GM12801 (cell line): ENCODE results near the gene NQO2.

Experiments used
- TF ChIP-seq, protein P1 (sequence below): IDR thresholded peaks from one replicate; pipeline ENCODE4 v1.5.1; 2011; ENCODE audit warnings: control low read depth; ENCODE audit not compliant: insufficient read length; ENCODE audit errors: extremely low read depth

NQO2 gene

DNA sequence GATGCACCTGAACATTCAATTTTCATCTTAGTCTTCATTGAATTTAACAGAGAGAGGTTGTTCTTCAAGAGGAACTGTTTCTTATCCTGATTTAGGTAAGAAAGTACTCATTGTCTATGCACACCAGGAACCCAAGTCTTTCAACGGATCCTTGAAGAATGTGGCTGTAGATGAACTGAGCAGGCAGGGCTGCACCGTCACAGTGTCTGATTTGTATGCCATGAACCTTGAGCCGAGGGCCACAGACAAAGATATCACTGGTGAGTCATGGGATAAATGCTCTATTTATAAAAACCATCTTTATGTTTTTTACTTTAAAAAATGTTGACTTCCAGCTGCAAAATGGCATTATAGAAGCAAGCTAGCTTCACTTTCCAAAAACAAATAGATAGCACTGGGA is 10.2 kb downstream of the NQO2 start:
- TF ChIP-seq, protein P1, sequence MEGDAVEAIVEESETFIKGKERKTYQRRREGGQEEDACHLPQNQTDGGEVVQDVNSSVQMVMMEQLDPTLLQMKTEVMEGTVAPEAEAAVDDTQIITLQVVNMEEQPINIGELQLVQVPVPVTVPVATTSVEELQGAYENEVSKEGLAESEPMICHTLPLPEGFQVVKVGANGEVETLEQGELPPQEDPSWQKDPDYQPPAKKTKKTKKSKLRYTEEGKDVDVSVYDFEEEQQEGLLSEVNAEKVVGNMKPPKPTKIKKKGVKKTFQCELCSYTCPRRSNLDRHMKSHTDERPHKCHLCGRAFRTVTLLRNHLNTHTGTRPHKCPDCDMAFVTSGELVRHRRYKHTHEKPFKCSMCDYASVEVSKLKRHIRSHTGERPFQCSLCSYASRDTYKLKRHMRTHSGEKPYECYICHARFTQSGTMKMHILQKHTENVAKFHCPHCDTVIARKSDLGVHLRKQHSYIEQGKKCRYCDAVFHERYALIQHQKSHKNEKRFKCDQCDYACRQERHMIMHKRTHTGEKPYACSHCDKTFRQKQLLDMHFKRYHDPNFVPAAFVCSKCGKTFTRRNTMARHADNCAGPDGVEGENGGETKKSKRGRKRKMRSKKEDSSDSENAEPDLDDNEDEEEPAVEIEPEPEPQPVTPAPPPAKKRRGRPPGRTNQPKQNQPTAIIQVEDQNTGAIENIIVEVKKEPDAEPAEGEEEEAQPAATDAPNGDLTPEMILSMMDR: no peak

DNA sequence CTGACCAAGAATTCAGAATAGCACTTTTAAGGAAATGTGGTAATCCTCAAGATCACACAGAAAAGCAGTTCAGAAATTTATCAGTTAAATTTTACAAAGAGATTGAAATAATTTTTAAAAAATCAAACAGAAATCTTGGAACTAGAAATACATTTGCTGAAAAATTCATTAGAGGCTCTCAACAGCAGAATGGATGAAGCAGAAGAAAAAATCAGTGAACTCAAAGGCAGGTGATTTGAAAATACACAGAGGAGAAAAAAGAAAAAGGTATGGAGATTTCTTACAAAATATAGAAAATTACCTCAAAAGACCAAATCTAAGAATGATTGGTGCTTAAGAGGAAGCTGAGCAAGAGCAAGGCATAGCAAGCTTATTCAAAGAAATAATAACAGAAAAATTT is 11.5 kb downstream of the NQO2 start:
- TF ChIP-seq, protein P1: no peak

DNA sequence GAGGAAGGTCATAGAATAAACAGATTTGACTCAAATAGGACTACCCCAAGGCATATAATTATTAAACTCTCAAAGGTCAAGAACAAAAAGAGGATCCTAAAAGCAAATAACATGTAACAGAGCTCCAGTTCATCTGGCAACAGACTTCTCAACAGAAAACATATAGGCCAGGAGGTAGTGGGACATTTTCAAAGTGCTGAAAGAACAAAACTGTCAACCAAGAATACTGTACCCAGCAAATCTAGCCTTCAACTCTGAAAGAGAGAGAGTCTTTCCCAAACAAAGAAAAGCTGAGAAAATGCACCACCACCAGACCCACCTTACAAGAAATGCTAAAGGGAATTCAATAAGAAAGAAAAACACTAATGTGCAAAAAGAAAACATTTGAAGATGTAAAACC is 11.9 kb downstream of the NQO2 start:
- TF ChIP-seq, protein P1: no peak

DNA sequence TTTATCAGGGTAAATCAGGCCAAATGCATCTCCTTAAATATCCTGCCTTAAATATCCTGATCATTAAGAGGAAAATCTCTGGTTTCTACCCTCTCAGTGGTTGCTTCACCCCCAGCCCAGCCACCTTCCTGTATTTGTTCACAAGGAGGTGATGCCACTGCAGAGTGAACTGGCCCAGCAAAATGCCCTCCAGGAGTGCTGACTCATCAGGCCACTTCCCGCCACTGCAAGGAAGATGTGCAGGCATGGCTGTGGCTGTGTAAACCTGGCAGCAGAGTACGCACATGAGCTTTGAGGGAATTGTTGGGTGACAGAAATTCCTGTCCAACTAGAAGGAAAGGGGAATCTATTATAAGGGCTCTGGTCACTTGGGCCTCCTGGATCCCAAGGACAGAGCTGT is 13.8 kb downstream of the NQO2 start:
- TF ChIP-seq, protein P1: no peak

DNA sequence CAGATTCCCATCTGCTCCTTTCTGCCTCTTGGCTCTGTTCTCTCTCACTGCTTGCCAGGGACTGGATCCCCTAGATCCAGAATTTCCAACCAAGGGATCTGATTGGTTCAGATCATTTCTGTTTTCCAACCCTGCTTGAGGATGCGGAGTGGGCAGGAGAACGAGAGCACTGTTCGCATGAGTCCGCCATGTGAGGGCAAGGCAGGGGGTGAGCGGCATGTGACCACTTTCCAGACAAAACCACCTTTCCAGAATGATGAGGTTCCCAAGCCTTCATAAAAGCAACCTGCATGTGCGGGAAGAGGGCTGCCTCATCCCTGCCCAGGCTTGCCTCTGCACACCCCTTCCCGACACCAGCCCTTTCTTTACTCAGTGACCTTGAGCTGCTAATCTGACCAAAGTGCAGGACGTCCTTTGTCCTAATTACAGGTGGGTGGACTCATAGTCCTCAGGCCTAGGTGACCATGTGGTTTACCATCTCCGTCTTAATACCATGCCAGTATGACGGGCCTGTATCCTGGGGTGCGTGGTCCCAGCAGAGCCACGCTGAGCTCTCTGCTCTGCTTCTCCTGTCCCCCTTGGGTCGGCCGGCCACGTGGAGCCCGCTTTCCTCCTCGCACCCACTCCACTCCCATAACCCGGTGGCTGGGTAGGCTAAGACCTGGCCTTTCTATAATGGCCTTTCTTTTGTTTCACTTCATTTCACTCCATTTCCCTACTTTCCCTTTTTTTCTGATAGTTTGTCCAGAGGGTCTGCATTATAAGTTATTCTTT is 14.4 kb downstream of the NQO2 start:
- TF ChIP-seq, protein P1: no peak

DNA sequence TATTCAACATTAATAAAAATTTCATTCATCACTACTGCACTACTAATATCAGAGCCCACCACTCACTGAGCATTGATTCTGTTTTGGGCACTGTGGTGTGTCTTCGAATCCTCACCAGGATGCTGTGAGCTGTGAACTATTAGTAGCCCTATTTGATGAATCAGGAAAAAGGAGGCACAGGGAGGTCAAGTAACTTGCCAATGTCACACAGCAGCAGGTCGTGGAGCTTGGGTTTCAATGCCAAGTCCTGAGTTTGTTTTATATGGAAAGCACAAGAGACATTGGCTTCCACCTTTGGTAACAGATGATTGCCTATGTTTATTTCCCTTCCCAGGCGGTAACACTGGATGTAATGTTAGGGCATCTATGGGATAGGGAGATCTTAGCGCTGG is 15.0 kb downstream of the NQO2 start:
- TF ChIP-seq, protein P1: no peak

DNA sequence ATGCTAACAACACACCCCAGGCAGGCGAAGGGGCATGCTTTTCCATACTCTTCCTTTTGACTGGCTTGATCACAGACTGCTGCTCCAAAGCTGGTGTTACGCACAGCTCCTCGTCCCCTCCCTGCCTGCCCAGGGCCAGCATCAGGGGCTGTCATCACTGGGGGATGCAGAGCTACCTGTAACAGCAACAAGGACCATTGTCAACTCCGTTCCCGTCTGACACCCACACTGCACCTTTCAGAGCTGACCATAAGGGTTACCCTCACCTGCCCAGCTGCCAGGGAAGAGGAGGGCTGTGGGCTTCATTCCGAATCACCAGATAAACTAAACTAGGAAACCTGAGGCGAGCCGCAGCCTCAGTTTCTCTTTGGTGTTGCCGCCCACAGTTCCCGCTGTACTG is 15.4 kb downstream of the NQO2 start:
- TF ChIP-seq, protein P1: no peak
